NCI-H460 (cell line): Measurements from ENCODE around the gene MRPL20. TPM values are rescaled to one million over a fixed set of nuclear protein-coding genes. Genes with fewer than 3 reads are reported as not detected.
A peak's percentile ranks its signal among the peaks of the same experiment; 100 is the strongest.
"Not testable (repeated sequence)": the region's sequence is repeated elsewhere in the genome, so short reads cannot be mapped to it uniquely, and the experiment has no call there.

Experiments
- DNase-seq: peaks from one replicate; pipeline ENCODE4 v3.0.0-alpha.2; 2016; ENCODE audit warnings: low read depth; ENCODE audit errors: extremely low read depth
- polyA plus RNA-seq: library from polyadenylated mRNA; depleted of rRNA; stranded (reverse); fragments of >200 nt; gene quantifications from 2 replicates; pipeline ENCODE4 v1.2.3, GENCODE V29; 2014; cell fraction: nucleus; rRNA removed
- total RNA-seq: library from RNA; depleted of rRNA; stranded (reverse); fragments of >200 nt; shearing (Covaris generic); gene quantifications from 2 replicates; pipeline ENCODE4 v1.2.3, GENCODE V29; 2014; rRNA removed

MRPL20 gene
- total RNA-seq: 132 and 136 TPM in 2 replicates
- 142 and 162 TPM in 2 replicates for polyA plus RNA-seq

- peak; percentile 79 for DNase-seq
Observed at GRCh38 chr1:1406821-1407635, at the start of gene MRPL20. MRPL20 (minus strand) TSS chr1:1407293; CDS start chr1:1407217, 76 bp downstream.

GRCh38 chr1:1456683-1457255 lies 49.7 kb upstream of the MRPL20 start:
- not testable (repeated sequence) for DNase-seq

- not testable (repeated sequence) for DNase-seq
Observed at GRCh38 chr1:1455934-1456333, 48.8 kb upstream of the MRPL20 start.

GRCh38 chr1:1455366-1455884 lies 48.3 kb upstream of the MRPL20 start:
- DNase-seq: no peak

- not testable (repeated sequence) for DNase-seq
Observed at GRCh38 chr1:1454286-1455056, 47.4 kb upstream of the MRPL20 start.

- no peak for DNase-seq
Observed at GRCh38 chr1:1452882-1453281, 45.8 kb upstream of the MRPL20 start.

GRCh38 chr1:1452365-1452739 lies 45.3 kb upstream of the MRPL20 start:
- not testable (repeated sequence) for DNase-seq

- DNase-seq: no peak
Observed at GRCh38 chr1:1451696-1452364, 44.7 kb upstream of the MRPL20 start.

GRCh38 chr1:1450616-1451015 lies 43.5 kb upstream of the MRPL20 start:
- not testable (repeated sequence) for DNase-seq

GRCh38 chr1:1449099-1449739 lies 42.1 kb upstream of the MRPL20 start, which contains the start of gene ATAD3C:
ATAD3C (plus strand) TSS chr1:1449689; CDS start chr1:1450684, 995 bp downstream.
- DNase-seq: no peak

- DNase-seq: not testable (repeated sequence)
Observed at GRCh38 chr1:1446631-1447030, 39.5 kb upstream of the MRPL20 start.

- no peak for DNase-seq
Observed at GRCh38 chr1:1442069-1442770, 35.1 kb upstream of the MRPL20 start.

- no peak for DNase-seq
Observed at GRCh38 chr1:1441002-1441888, 34.2 kb upstream of the MRPL20 start.

GRCh38 chr1:1440262-1441001 lies 33.3 kb upstream of the MRPL20 start:
- no peak for DNase-seq

GRCh38 chr1:1439546-1440261 lies 32.6 kb upstream of the MRPL20 start:
- DNase-seq: no peak

GRCh38 chr1:1438531-1439381 lies 31.7 kb upstream of the MRPL20 start:
- DNase-seq: no peak
